Esophagus muscularis mucosa (tissue), 4 donors: ENCODE measurements around the gene ANKRD33B.

Experiments used
- CTCF ChIP-seq, 3 experiments: fragments of 200-600 bp in 2 of 3; fragments of 450-650 bp in 1 of 3; sonication (generic) in 2 of 3; IDR thresholded peaks; one replicate each; pipeline ENCODE4 v1.5.1; 2017 to 2019; ENCODE audit warnings: antibody characterized with exemption in 3 of 3, mild to moderate bottlenecking in 2 of 3, moderate library complexity in 1 of 3
- EP300 ChIP-seq: sonication (generic); formaldehyde crosslinking; IDR thresholded peaks from one replicate; pipeline ENCODE4 v1.6.1; 2017; ENCODE audit warnings: antibody characterized with exemption
- POLR2A ChIP-seq: fragments of 450-650 bp; IDR thresholded peaks from one replicate; pipeline ENCODE4 v1.6.1; 2017; ENCODE audit warnings: antibody characterized with exemption, moderate library complexity, mild to moderate bottlenecking, low read depth
- POLR2AphosphoS5 ChIP-seq, 2 donors: sonication (generic); formaldehyde crosslinking; IDR thresholded peaks; one replicate each; pipeline ENCODE4 v1.6.1; 2017; ENCODE audit warnings: antibody characterized with exemption in 2 of 2

- TF ChIP-seq POLR2A (no peak), CTCF (IDR thresholded peaks at IDR 0.05) (no peak), EP300 (no peak), POLR2AphosphoS5 (IDR thresholded peaks at IDR 0.05) (no peak)
Observed at GRCh38 chr5:10559151-10559550, 4.7 kb upstream of the ANKRD33B start.
